Breast epithelium (tissue), 3 donors: ENCODE measurements around the gene KRCC1.

ENCODE experiments used
- POLR2A ChIP-seq: fragments of 450-650 bp; IDR thresholded peaks from one replicate; pipeline ENCODE4 v1.6.1; 2016; ENCODE audit warnings: antibody characterized with exemption, mild to moderate bottlenecking, moderate library complexity
- POLR2AphosphoS5 ChIP-seq, 3 donors: sonication (generic); formaldehyde crosslinking; IDR thresholded peaks; one replicate each; pipeline ENCODE4 v1.6.1; 2017; ENCODE audit warnings: antibody characterized with exemption in 3 of 3
- TF ChIP-seq, protein P1 (sequence below), 3 donors: fragments of 450-650 bp; IDR thresholded peaks; one replicate each; pipeline ENCODE4 v1.5.1; 2016 to 2017; ENCODE audit warnings: antibody characterized with exemption in 3 of 3, mild to moderate bottlenecking in 3 of 3, moderate library complexity in 3 of 3

GRCh38 chr2:87995756-87996155 lies 59.8 kb downstream of the KRCC1 start:
- TF ChIP-seq, protein P1, sequence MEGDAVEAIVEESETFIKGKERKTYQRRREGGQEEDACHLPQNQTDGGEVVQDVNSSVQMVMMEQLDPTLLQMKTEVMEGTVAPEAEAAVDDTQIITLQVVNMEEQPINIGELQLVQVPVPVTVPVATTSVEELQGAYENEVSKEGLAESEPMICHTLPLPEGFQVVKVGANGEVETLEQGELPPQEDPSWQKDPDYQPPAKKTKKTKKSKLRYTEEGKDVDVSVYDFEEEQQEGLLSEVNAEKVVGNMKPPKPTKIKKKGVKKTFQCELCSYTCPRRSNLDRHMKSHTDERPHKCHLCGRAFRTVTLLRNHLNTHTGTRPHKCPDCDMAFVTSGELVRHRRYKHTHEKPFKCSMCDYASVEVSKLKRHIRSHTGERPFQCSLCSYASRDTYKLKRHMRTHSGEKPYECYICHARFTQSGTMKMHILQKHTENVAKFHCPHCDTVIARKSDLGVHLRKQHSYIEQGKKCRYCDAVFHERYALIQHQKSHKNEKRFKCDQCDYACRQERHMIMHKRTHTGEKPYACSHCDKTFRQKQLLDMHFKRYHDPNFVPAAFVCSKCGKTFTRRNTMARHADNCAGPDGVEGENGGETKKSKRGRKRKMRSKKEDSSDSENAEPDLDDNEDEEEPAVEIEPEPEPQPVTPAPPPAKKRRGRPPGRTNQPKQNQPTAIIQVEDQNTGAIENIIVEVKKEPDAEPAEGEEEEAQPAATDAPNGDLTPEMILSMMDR (IDR thresholded peaks at IDR 0.05) = no peak
- TF ChIP-seq POLR2AphosphoS5 (IDR thresholded peaks at IDR 0.05) (no peak), POLR2A (no peak)
